ENCODE results near the gene RNF130. TPM values are rescaled to one million over a fixed set of nuclear protein-coding genes. Genes with fewer than 3 reads are reported as not detected.

Gene RNF130
- total RNA-seq, 1 donor from 2014 or later = 19.8 TPM

DNA sequence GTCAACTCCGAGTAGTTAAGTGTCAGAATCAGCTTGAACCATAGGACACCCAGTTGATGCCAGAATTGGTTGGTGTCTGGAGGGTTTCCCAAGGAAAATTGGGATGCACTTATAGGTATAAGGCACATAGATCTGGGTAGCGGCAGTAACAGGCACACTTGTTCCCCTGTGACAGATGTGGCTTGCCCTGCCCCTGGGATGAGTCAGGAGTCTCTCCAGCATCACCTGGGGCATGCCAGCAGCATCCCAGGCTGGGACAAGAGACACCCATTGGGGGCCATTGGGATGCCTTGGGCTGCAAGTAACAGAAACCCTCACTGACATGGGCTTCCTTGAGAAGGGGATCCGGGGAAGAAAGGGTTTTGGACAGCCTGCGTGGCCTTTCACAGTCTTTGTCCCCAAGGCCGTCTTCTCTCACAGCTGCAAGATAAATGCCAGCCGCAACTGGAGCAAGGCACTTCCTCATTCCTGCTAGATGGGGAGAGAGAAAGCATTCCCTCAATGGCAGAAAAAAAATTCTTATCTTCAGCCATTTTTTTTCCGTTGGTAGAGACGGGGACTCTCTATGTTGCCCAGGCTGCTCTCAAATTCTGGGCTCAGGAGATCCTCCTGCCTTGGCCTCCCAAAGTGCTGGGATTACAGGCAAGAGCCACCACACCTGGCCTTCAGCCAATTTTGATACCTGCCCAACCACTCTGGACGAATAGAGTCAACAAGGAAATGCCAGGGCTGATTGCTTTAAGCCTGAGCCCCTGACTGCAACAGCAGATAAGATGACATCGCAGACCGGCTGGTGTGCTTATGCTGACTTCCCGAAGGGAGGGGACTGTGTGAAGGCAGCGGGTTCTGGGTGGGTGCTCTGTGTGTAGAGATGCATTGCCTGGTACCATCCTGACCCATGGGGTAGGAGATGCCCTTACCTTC, 13.3 kb upstream of the RNF130 start:
- no peak overlapping the region for H3K4me3 ChIP-seq (ENCODE audit: low read length in 3 of 3)
- H3K36me3 ChIP-seq (ENCODE audit: control insufficient read depth in 3 of 3, insufficient read depth in 3 of 3, low read length in 3 of 3) = no peaks in the 10 kb centered on the region
- H3K27ac ChIP-seq (ENCODE audit: low read depth, low read length) = no peak overlapping the region
- H3K4me1 ChIP-seq (ENCODE audit: control insufficient read depth in 3 of 3, insufficient read depth in 3 of 3, low read length in 3 of 3) = no peaks in the 10 kb centered on the region
- no peak overlapping the region for H3K9ac ChIP-seq (ENCODE audit: low read depth in 1 of 3, low read length in 3 of 3)
- no peaks in the 10 kb centered on the region for H3K9me3 ChIP-seq (ENCODE audit: control insufficient read depth in 3 of 3, low read length in 3 of 3)
- peaks cover 7 to 14% (median 9%) of the 10 kb centered on the region in 3 donors for H3K27me3 ChIP-seq (ENCODE audit: control insufficient read depth in 3 of 3, insufficient read depth in 3 of 3, low read length in 3 of 3)

DNA sequence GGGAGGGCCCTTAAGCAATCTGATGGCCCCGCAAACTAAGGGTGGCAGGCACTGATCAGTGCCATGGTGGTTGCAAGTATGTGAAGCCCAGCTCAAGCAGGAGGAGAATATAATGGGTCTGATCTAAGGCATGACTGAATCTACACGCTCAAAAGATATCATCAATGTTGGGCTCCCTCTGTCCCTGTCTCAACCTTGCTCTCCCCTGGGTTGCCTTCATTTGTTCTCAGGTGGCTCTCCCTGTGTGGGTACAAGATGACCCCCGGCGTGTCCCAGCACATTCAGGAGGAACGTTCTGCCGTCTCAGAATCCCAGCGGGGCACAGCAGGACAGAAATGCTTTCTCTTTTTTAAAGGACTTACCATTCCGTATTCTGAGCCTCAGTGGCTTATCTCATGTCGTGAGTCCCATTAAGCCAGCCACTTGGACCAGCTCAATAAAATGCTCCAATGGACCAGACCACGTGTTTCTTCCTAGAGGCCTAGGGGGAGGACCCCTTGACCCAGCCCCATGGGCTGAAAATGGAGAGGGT, 12.0 kb upstream of the RNF130 start:
- Histone ChIP-seq H3K36me3 (ENCODE audit: control insufficient read depth in 3 of 3, insufficient read depth in 3 of 3, low read length in 3 of 3) (no peaks in the 10 kb centered on the region), H3K27ac (ENCODE audit: low read depth, low read length) (no peak overlapping the region), H3K9me3 (ENCODE audit: control insufficient read depth in 3 of 3, low read length in 3 of 3) (no peaks in the 10 kb centered on the region), H3K4me3 (ENCODE audit: low read length in 3 of 3) (no peak overlapping the region), H3K27me3 (ENCODE audit: control insufficient read depth in 3 of 3, insufficient read depth in 3 of 3, low read length in 3 of 3) (peaks cover 7 to 21% (median 16%) of the 10 kb centered on the region in 3 donors), H3K9ac (ENCODE audit: low read depth in 1 of 3, low read length in 3 of 3) (no peak overlapping the region), H3K4me1 (ENCODE audit: control insufficient read depth in 3 of 3, insufficient read depth in 3 of 3, low read length in 3 of 3) (no peaks in the 10 kb centered on the region)

DNA sequence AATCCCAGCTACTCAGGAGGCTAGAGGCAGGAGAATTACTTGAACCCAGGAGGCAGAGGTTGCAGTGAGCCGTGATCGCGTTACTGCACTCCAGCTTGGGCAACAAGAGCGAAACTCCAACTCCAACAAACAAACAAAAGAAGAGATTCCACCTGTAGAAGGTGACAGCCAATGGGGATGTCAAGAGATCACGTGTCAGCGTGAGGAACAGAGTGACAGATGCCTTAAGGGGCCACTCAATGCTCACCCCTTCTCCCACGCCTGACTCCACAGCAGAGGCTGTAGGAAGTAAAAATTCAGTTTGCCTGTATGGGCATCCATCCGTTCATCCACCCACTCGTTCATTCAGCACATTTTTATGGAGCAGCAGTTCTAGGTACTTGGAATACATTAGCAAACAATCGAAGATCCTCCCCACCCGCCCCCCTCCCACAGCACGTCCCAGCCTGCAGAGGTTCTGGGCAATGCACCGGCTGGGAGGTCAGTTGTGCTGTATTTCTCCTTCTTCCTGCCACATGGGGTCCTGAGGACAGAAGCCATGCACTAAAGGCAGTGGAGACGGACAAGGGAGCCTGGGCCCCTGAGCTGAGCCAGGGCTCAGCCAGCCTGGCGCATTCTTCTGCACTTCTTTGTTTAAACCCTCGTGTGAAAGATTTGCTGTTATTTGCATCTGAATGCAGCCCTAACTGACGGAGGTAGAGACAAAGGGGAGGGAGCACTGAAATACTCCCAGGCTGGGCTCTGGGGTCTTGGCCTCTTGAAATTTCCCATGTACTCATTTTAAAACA, 11.3 kb upstream of the RNF130 start:
- Histone ChIP-seq H3K27me3 (ENCODE audit: control insufficient read depth in 3 of 3, insufficient read depth in 3 of 3, low read length in 3 of 3) (peaks cover 7 to 27% (median 16%) of the 10 kb centered on the region in 3 donors), H3K27ac (ENCODE audit: low read depth, low read length) (no peak overlapping the region), H3K4me3 (ENCODE audit: low read length in 3 of 3) (no peak overlapping the region), H3K9ac (ENCODE audit: low read depth in 1 of 3, low read length in 3 of 3) (no peak overlapping the region), H3K4me1 (ENCODE audit: control insufficient read depth in 3 of 3, insufficient read depth in 3 of 3, low read length in 3 of 3) (no peaks in the 10 kb centered on the region), H3K36me3 (ENCODE audit: control insufficient read depth in 3 of 3, insufficient read depth in 3 of 3, low read length in 3 of 3) (no peaks in the 10 kb centered on the region), H3K9me3 (ENCODE audit: control insufficient read depth in 3 of 3, low read length in 3 of 3) (no peaks in the 10 kb centered on the region)

DNA sequence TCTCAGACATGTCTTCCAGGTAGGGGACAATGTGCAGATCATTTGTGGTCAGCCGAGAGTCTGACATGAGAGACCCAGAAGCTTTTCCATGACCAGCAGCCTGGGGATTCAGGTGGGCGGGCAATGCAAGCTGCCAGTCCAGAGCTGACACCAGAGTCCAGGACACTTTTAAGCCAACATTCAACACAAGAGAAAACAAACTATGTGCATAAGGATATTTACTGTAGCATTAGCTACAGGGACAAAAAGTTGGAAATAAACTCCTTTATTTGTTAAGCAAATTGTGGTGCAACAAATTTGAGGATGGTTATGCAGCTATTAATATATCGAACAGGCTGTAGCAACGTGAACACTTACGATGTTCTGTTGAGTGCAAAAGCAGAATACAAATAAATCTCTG, 9.9 kb upstream of the RNF130 start:
- no peaks in the 10 kb centered on the region for H3K9me3 ChIP-seq (ENCODE audit: control insufficient read depth in 3 of 3, low read length in 3 of 3)
- H3K4me1 ChIP-seq (ENCODE audit: control insufficient read depth in 3 of 3, insufficient read depth in 3 of 3, low read length in 3 of 3) = no peaks in the 10 kb centered on the region
- no peak overlapping the region for H3K27ac ChIP-seq (ENCODE audit: low read depth, low read length)
- H3K4me3 ChIP-seq (ENCODE audit: low read length in 3 of 3) = no peak overlapping the region
- H3K36me3 ChIP-seq (ENCODE audit: control insufficient read depth in 3 of 3, insufficient read depth in 3 of 3, low read length in 3 of 3) = no peaks in the 10 kb centered on the region
- no peak overlapping the region for H3K9ac ChIP-seq (ENCODE audit: low read depth in 1 of 3, low read length in 3 of 3)
- H3K27me3 ChIP-seq (ENCODE audit: control insufficient read depth in 3 of 3, insufficient read depth in 3 of 3, low read length in 3 of 3) = peaks cover 7 to 27% (median 16%) of the 10 kb centered on the region in 3 donors

DNA sequence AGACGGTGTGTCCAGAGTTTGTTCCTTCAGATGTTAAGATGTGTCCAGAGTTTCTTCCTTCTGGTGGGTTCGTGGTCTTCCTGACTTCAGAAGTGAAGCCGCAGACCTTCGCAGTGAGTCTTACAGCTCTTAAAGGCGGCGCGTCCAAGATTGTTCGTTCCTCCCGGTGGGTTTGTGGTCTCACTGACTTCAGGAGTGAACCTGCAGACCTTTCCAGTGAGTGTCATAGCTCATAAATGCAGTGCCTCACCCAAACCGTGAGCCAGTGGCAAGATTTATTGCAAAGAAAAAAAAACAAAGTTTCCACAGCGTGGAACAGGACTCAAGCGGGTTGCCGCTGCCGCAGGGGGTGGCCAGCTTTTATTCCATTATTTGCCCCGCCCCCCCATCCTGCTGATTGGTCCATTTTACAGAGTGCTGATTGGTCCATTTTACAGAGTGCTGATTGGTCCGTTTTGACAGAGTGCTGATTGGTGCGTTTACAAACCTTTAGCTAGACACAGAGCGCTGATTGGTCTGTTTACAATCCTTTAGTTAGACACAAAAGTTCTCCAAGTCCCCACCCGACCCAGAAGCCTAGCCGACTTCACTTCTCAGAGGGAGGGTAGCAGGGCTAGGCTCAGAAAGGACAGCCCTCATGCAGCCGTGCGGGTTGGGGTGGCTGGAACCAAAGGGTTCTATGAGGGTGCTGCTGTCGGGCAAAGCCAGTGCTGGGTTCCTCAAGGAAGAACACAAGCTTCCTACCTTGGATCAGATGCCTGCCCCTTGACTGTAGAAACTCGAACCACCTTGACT, 9.1 kb upstream of the RNF130 start:
- H3K4me1 ChIP-seq (ENCODE audit: control insufficient read depth in 3 of 3, insufficient read depth in 3 of 3, low read length in 3 of 3) = no peaks in the 10 kb centered on the region
- H3K9ac ChIP-seq (ENCODE audit: low read depth in 1 of 3, low read length in 3 of 3) = no peak overlapping the region
- H3K4me3 ChIP-seq (ENCODE audit: low read length in 3 of 3) = no peak overlapping the region
- H3K27me3 ChIP-seq (ENCODE audit: control insufficient read depth in 3 of 3, insufficient read depth in 3 of 3, low read length in 3 of 3) = peaks cover 7 to 27% (median 16%) of the 10 kb centered on the region in 3 donors
- H3K36me3 ChIP-seq (ENCODE audit: control insufficient read depth in 3 of 3, insufficient read depth in 3 of 3, low read length in 3 of 3) = no peaks in the 10 kb centered on the region
- H3K27ac ChIP-seq (ENCODE audit: low read depth, low read length) = no peak overlapping the region
- H3K9me3 ChIP-seq (ENCODE audit: control insufficient read depth in 3 of 3, low read length in 3 of 3) = no peaks in the 10 kb centered on the region

DNA sequence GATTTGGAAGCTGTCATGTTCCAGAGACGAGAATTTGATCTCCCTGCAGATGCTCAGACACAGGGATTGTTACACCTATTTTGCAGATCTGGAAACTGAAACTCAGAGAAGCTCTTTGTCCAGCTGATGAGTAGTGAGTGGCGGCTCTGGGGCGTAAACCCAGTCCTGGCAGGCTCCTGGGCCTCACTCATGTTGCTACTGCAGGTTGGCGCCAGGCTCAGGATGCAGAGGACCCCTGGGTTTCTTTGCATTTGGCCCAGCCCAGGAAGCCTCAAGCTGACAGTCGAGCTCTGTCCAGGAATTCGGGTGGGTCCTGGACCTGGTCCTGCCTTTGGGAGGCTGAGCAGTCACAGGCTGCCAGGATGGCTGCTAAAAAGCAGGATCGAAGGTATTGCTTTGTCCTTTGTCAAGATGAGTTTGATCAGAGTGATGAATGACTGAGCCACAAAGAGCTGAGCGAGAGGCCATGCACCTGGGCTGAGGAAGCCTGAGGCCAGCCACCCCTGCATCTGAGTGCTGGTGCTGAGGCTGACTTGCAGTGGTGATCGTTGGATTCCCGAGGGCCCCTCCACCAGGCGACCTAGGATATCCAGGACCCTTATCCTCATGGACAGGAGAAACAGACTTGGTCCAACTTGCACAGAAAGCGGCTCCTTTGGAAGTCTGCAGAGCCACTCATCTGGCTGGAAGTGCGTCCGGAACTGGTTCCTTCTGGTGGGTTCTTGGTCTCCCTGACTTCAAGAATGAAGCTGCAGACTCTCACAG, 8.3 kb upstream of the RNF130 start:
- no peaks in the 10 kb centered on the region for H3K4me1 ChIP-seq (ENCODE audit: control insufficient read depth in 3 of 3, insufficient read depth in 3 of 3, low read length in 3 of 3)
- H3K9me3 ChIP-seq (ENCODE audit: control insufficient read depth in 3 of 3, low read length in 3 of 3) = no peaks in the 10 kb centered on the region
- H3K9ac ChIP-seq (ENCODE audit: low read depth in 1 of 3, low read length in 3 of 3) = no peak overlapping the region
- H3K36me3 ChIP-seq (ENCODE audit: control insufficient read depth in 3 of 3, insufficient read depth in 3 of 3, low read length in 3 of 3) = no peaks in the 10 kb centered on the region
- no peak overlapping the region for H3K4me3 ChIP-seq (ENCODE audit: low read length in 3 of 3)
- H3K27me3 ChIP-seq (ENCODE audit: control insufficient read depth in 3 of 3, insufficient read depth in 3 of 3, low read length in 3 of 3) = peaks cover 7 to 27% (median 12%) of the 10 kb centered on the region in 3 donors
- H3K27ac ChIP-seq (ENCODE audit: low read depth, low read length) = no peak overlapping the region

DNA sequence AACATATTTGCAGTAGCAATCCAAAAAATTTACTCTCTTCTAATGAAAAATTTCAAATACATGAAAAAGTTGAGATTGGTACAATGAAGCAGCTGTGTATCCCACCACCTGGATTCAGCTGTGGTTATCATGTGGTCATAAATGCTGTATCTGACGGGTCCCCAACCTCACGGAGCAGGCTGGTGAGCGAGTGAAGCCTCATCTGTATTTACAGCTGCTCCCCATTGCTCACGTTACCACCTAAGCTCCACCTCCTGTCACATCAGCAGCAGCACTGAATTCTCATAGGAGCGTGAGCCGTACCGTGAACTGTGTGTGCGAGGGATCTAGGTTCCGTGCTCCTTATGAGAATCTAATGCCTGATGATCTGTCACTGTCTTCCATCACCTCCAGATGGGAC, 6.8 kb upstream of the RNF130 start:
- Histone ChIP-seq H3K4me3 (ENCODE audit: low read length in 3 of 3) (no peak overlapping the region), H3K36me3 (ENCODE audit: control insufficient read depth in 3 of 3, insufficient read depth in 3 of 3, low read length in 3 of 3) (no peaks in the 10 kb centered on the region), H3K27me3 (ENCODE audit: control insufficient read depth in 3 of 3, insufficient read depth in 3 of 3, low read length in 3 of 3) (peaks cover 6 to 23% (median 7%) of the 10 kb centered on the region in 3 donors), H3K4me1 (ENCODE audit: control insufficient read depth in 3 of 3, insufficient read depth in 3 of 3, low read length in 3 of 3) (no peaks in the 10 kb centered on the region), H3K9me3 (ENCODE audit: control insufficient read depth in 3 of 3, low read length in 3 of 3) (no peaks in the 10 kb centered on the region), H3K27ac (ENCODE audit: low read depth, low read length) (no peak overlapping the region), H3K9ac (ENCODE audit: low read depth in 1 of 3, low read length in 3 of 3) (no peak overlapping the region)

DNA sequence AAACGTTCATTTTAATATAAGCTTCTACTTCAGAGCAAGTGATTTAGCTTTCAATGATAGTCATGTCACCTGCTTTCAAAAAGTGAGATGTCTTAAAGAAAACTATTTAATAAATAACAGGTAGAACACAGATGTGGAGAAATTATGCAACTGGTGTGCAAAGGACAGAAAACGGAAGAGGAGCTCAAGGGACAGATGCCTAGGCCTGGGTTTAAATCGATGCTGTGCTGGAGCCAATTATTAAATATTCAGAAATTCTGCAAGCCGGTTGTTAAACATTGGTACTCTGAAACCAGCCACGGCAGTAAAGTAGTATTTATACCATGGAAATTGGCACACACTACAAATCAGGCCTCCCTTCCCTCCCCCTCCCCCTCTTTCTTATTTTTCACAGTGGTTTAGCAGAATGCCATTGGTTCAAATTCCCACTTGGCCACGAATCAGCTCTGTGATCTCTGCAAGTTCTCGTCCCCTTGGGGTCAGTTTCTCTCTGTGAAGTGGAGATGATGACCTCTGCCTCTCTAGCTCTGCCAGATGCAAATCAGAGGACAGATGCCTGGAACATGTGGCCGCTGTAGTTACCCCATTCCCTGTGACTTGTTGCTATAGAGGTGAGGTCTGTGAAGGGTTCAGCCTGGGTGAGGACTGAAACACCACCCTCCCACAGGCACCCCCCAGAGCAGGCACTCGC, 6.2 kb upstream of the RNF130 start:
- no peaks in the 10 kb centered on the region for H3K4me1 ChIP-seq (ENCODE audit: control insufficient read depth in 3 of 3, insufficient read depth in 3 of 3, low read length in 3 of 3)
- no peak overlapping the region for H3K4me3 ChIP-seq (ENCODE audit: low read length in 3 of 3)
- peaks cover 6 to 23% (median 7%) of the 10 kb centered on the region in 3 donors for H3K27me3 ChIP-seq (ENCODE audit: control insufficient read depth in 3 of 3, insufficient read depth in 3 of 3, low read length in 3 of 3)
- no peaks in the 10 kb centered on the region for H3K36me3 ChIP-seq (ENCODE audit: control insufficient read depth in 3 of 3, insufficient read depth in 3 of 3, low read length in 3 of 3)
- H3K9ac ChIP-seq (ENCODE audit: low read depth in 1 of 3, low read length in 3 of 3) = no peak overlapping the region
- H3K9me3 ChIP-seq (ENCODE audit: control insufficient read depth in 3 of 3, low read length in 3 of 3) = no peaks in the 10 kb centered on the region
- H3K27ac ChIP-seq (ENCODE audit: low read depth, low read length) = no peak overlapping the region
